Trophoblast cell (in vitro differentiated cells and primary cell): ENCODE data around the gene SMTNL2.

ENCODE experiments used
- DNase-seq, 2 donors: peaks; one replicate each; pipeline ENCODE4 v3.0.0-alpha.2; 2016
- H2AFZ ChIP-seq: 2 replicates; pipeline ENCODE4 v1.6.1; 2013; ENCODE audit warnings: low read length, moderate library complexity, mild to moderate bottlenecking; ENCODE audit not compliant: insufficient read depth, poor library complexity
- H2AK5ac ChIP-seq: 2 replicates; pipeline ENCODE4 v1.6.1; 2013; ENCODE audit warnings: mild to moderate bottlenecking, low read length
- H2BK120ac ChIP-seq: 2 replicates; pipeline ENCODE4 v1.6.1; 2013; ENCODE audit warnings: low read length, mild to moderate bottlenecking, moderate library complexity; ENCODE audit not compliant: insufficient read depth, poor library complexity
- H2BK12ac ChIP-seq: 2 replicates; pipeline ENCODE4 v1.6.1; 2013; ENCODE audit warnings: mild to moderate bottlenecking, low read length, moderate library complexity
- H2BK5ac ChIP-seq: 2 replicates; pipeline ENCODE4 v1.6.1; 2013; ENCODE audit warnings: low read length, low read depth, moderate library complexity, mild to moderate bottlenecking; ENCODE audit not compliant: poor library complexity
- H3K14ac ChIP-seq: 2 replicates; pipeline ENCODE4 v1.6.1; 2013; ENCODE audit warnings: mild to moderate bottlenecking, low read length
- H3K18ac ChIP-seq: 2 replicates; pipeline ENCODE4 v1.6.1; 2013; ENCODE audit warnings: mild to moderate bottlenecking, low read length
- H3K23ac ChIP-seq: 2 replicates; pipeline ENCODE4 v1.6.1; 2013; ENCODE audit warnings: low read length
- H3K27ac ChIP-seq: 2 replicates; pipeline ENCODE4 v1.5.1; 2013; ENCODE audit warnings: low read depth, mild to moderate bottlenecking, inconsistent platforms, low read length, moderate library complexity
- H3K27me3 ChIP-seq: 2 replicates; pipeline ENCODE4 v1.6.1; 2013; ENCODE audit warnings: inconsistent platforms, mild to moderate bottlenecking, low read length, moderate library complexity; ENCODE audit not compliant: insufficient read depth
- H3K36me3 ChIP-seq, 2 experiments: 1 replicate in 1 of 2; 2 replicates in 1 of 2; pipeline ENCODE4 v1.6.1; 2013; ENCODE audit warnings: low read length in 2 of 2, mild to moderate bottlenecking in 2 of 2, moderate library complexity in 1 of 2; ENCODE audit not compliant: insufficient read depth in 2 of 2, control insufficient read depth in 1 of 2
- H3K4ac ChIP-seq: 2 replicates; pipeline ENCODE4 v1.6.1; 2013; ENCODE audit warnings: low read depth, mild to moderate bottlenecking, low read length, moderate library complexity
- H3K4me1 ChIP-seq, 2 experiments: 1 replicate in 1 of 2; 2 replicates in 1 of 2; pipeline ENCODE4 v1.6.1; 2013; ENCODE audit warnings: low read length in 2 of 2, mild to moderate bottlenecking in 2 of 2, moderate library complexity in 1 of 2; ENCODE audit not compliant: insufficient read depth in 2 of 2, control insufficient read depth in 1 of 2
- H3K4me2 ChIP-seq: 2 replicates; pipeline ENCODE4 v1.6.1; 2013; ENCODE audit warnings: inconsistent platforms, mild to moderate bottlenecking, low read length, moderate library complexity
- H3K4me3 ChIP-seq: 2 replicates; pipeline ENCODE4 v1.5.1; 2013; ENCODE audit warnings: mild to moderate bottlenecking, low read depth, low read length, inconsistent platforms
- H3K79me1 ChIP-seq: one replicate; pipeline ENCODE4 v1.6.1; 2013; ENCODE audit warnings: low read length
- H3K79me2 ChIP-seq: 2 replicates; pipeline ENCODE4 v1.6.1; 2013; ENCODE audit warnings: low read length, mild to moderate bottlenecking; ENCODE audit not compliant: control insufficient read depth, insufficient read depth, poor library complexity
- H3K9ac ChIP-seq: 2 replicates; pipeline ENCODE4 v1.6.1; 2013; ENCODE audit warnings: mild to moderate bottlenecking, low read length
- H3K9me3 ChIP-seq: 2 replicates; pipeline ENCODE4 v1.6.1; 2013; ENCODE audit warnings: low read depth, mild to moderate bottlenecking, control low read depth, inconsistent platforms, low read length; ENCODE audit not compliant: insufficient read depth
- H4K12ac ChIP-seq: 2 replicates; pipeline ENCODE4 v1.6.1; 2013; ENCODE audit warnings: low read depth, mild to moderate bottlenecking, low read length, moderate library complexity
- H4K8ac ChIP-seq: 2 replicates; pipeline ENCODE4 v1.6.1; 2013; ENCODE audit warnings: low read depth, mild to moderate bottlenecking, low read length, moderate library complexity
- H4K91ac ChIP-seq: one replicate; pipeline ENCODE4 v1.6.1; 2013; ENCODE audit warnings: low read depth, mild to moderate bottlenecking, low read length, moderate library complexity
- WGBS: extraction: QIAGEN DNeasy Blood & Tissue Kit; methylation state at CpG from one replicate; pipeline ENCODE4 v1.1.7; 2013; ENCODE audit warnings: missing lambda C conversion rate; ENCODE audit not compliant: insufficient read length, insufficient coverage; ENCODE audit errors: extremely low coverage; 5-methylcytosine and 5-hydroxymethylcytosine counted together

The SMTNL2 gene

DNA sequence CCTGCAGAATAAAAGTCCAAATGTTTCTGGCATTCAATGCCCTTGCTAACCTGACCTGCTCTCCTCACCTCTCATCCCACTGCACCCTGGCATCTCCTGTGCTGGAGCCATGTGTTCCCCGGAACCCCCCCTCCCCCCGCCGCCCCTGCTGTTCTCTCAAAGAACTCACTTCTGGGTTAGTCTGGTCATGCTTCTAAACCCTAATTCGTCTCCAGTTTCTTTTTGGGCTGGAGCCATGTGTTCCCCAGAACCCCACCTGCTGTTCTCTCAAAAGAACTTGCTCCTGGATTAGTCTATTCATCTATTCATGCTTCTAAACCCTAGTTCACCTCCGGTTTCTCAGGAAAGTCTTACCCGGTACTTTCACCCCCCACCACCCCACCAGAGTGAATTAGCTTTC lies 58.0 kb downstream of the SMTNL2 start:
- Histone ChIP-seq H3K79me2 (no peaks in the 10 kb centered on the region), H2AFZ (no peak overlapping the region), H4K12ac (no peak overlapping the region), H3K23ac (no peak overlapping the region), H3K9me3 (no peaks in the 10 kb centered on the region), H3K4me1 (peaks cover 9 to 13% of the 10 kb centered on the region in 2 experiments), H2BK120ac (no peak overlapping the region), H3K14ac (no peak overlapping the region), H3K4me2 (no peak overlapping the region), H2BK12ac (no peak overlapping the region), H3K79me1 (no peaks in the 10 kb centered on the region), H3K27ac (no peak overlapping the region), H3K4ac (no peak overlapping the region), H4K91ac (no peak overlapping the region), H3K27me3 (peaks cover 24% of the 10 kb centered on the region), H2AK5ac (no peak overlapping the region), H3K9ac (no peak overlapping the region), H3K36me3 (no peaks in the 10 kb centered on the region), H2BK5ac (no peak overlapping the region), H4K8ac (no peak overlapping the region), H3K18ac (no peak overlapping the region), H3K4me3 (no peak overlapping the region)
- no CpG with 5 or more reads among the region's 6 CpGs for WGBS
- no peak for DNase-seq

DNA sequence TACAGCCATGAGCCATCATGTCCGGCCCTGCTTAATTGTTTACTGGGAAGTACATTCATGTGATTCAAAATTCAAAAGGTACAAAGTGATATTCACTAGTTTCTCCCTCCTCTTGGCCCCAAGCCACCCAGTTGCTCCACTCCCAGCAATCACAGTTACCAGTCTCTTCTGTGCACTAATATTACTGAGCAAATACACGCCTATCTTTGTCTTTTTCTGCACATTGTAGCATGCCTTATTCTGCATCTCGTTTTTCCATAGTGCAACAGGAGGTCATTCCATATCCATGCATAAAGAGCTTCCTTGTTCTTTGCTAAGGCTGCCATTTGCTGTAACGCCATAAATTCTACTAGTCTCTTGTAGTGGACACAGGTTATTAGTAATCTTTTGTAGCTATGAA lies 59.3 kb downstream of the SMTNL2 start:
- H4K8ac ChIP-seq, result no peak overlapping the region
- H3K79me1 ChIP-seq, result no peaks in the 10 kb centered on the region
- DNase-seq, result no peak
- no peak overlapping the region for H3K27ac ChIP-seq
- peaks cover 22% of the 10 kb centered on the region for H3K27me3 ChIP-seq
- no peak overlapping the region for H2BK12ac ChIP-seq
- H3K4me2 ChIP-seq, result no peak overlapping the region
- H3K9ac ChIP-seq, result no peak overlapping the region
- H2BK5ac ChIP-seq, result no peak overlapping the region
- H4K12ac ChIP-seq, result no peak overlapping the region
- no peak overlapping the region for H2AK5ac ChIP-seq
- no peak overlapping the region for H3K14ac ChIP-seq
- H3K36me3 ChIP-seq, result no peaks in the 10 kb centered on the region
- H3K4ac ChIP-seq, result no peak overlapping the region
- peaks cover 6 to 13% of the 10 kb centered on the region in 2 experiments for H3K4me1 ChIP-seq
- H3K4me3 ChIP-seq, result no peak overlapping the region
- no CpG with 5 or more reads among the region's 4 CpGs for WGBS
- no peak overlapping the region for H2BK120ac ChIP-seq
- H3K9me3 ChIP-seq, result no peaks in the 10 kb centered on the region
- H3K23ac ChIP-seq, result no peak overlapping the region
- no peak overlapping the region for H4K91ac ChIP-seq
- H3K18ac ChIP-seq, result no peak overlapping the region
- H3K79me2 ChIP-seq, result no peaks in the 10 kb centered on the region
- no peak overlapping the region for H2AFZ ChIP-seq

DNA sequence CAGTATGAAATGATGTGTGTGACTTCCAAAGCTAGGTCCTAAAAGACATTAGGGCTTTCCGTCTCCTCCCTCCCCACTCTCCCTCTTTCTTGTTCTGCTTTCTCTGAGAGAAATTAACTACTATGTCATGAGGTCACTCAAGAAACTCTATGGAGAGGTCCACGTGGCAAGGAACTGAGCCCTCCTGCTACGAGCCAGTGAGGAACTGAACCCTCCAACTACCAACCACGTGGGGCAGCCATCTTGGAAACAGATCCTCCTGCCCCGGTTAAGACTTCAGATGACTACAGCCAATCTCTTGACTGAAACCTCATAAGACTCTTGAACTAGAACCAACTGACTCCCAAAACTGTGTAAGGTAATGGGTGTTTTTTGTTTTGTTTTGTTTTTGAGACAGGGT lies 61.3 kb downstream of the SMTNL2 start:
- Histone ChIP-seq H4K91ac (no peak overlapping the region), H3K9ac (no peak overlapping the region), H2BK5ac (no peak overlapping the region), H3K4me3 (no peak overlapping the region), H3K27ac (no peak overlapping the region), H3K9me3 (no peaks in the 10 kb centered on the region), H3K36me3 (no peaks in the 10 kb centered on the region), H2BK120ac (no peak overlapping the region), H3K4me2 (no peak overlapping the region), H3K4me1 (peaks cover 0 to 7% of the 10 kb centered on the region in 2 experiments), H3K23ac (no peak overlapping the region), H4K12ac (no peak overlapping the region), H2AK5ac (no peak overlapping the region), H4K8ac (no peak overlapping the region), H2AFZ (no peak overlapping the region), H3K79me1 (no peaks in the 10 kb centered on the region), H3K18ac (no peak overlapping the region), H3K4ac (no peak overlapping the region), H3K27me3 (peaks cover 19% of the 10 kb centered on the region), H3K14ac (no peak overlapping the region), H3K79me2 (no peaks in the 10 kb centered on the region), H2BK12ac (no peak overlapping the region)
- no CpG with 5 or more reads among the region's 5 CpGs for WGBS
- no peak for DNase-seq

DNA sequence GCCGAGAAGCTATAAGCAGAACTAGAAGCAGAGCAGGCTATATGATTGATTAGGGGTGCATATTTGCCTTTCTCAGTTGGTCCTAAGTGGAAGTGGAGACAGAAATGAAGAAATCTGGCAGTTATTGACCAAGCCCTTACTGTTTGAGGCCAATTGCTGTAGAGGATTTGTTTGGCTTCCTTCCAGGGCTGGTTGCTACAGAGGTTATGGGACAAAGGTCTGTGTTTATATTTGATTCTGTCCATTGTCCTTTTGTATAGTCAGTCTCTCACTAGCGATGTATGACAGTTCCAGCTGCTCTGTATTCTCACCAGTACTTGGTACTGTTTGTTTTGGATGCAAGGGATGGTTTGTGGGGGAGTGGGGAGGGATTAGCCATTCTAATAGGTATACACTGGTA lies 64.4 kb downstream of the SMTNL2 start:
- no peak overlapping the region for H2AK5ac ChIP-seq
- DNase-seq, result no peak
- H3K4me3 ChIP-seq, result no peak overlapping the region
- no peaks in the 10 kb centered on the region for H3K9me3 ChIP-seq
- no peaks in the 10 kb centered on the region for H3K4me1 ChIP-seq
- no peak overlapping the region for H3K14ac ChIP-seq
- no peak overlapping the region for H4K8ac ChIP-seq
- no peaks in the 10 kb centered on the region for H3K27me3 ChIP-seq
- H3K79me2 ChIP-seq, result no peaks in the 10 kb centered on the region
- no peak overlapping the region for H2BK5ac ChIP-seq
- H3K18ac ChIP-seq, result no peak overlapping the region
- no peak overlapping the region for H3K4ac ChIP-seq
- no peak overlapping the region for H2BK120ac ChIP-seq
- no peak overlapping the region for H4K12ac ChIP-seq
- no peak overlapping the region for H2BK12ac ChIP-seq
- no peak overlapping the region for H3K27ac ChIP-seq
- no peak overlapping the region for H3K4me2 ChIP-seq
- H2AFZ ChIP-seq, result no peak overlapping the region
- no peaks in the 10 kb centered on the region for H3K36me3 ChIP-seq
- no peak overlapping the region for H4K91ac ChIP-seq
- H3K79me1 ChIP-seq, result no peaks in the 10 kb centered on the region
- WGBS, result no CpG with 5 or more reads among the region's 2 CpGs
- H3K23ac ChIP-seq, result no peak overlapping the region
- no peak overlapping the region for H3K9ac ChIP-seq
